HepG2 (cell line): ENCODE results near the gene TMEM167B. TPM values are rescaled to one million over a fixed set of nuclear protein-coding genes. Genes with fewer than 3 reads are reported as not detected.

Source experiments
- NFKB2 ChIP-seq: sonication (generic); formaldehyde crosslinking; IDR thresholded peaks from 2 replicates; pipeline ENCODE4 v1.4.0; 2020; ENCODE audit warnings: missing genetic modification reagents, borderline replicate concordance
- RAD21 ChIP-seq: fragments of 450-650 bp; formaldehyde crosslinking; IDR thresholded peaks from 2 replicates; pipeline ENCODE4 v1.5.0; 2020; ENCODE audit warnings: mild to moderate bottlenecking
- RAD51 ChIP-seq: fragments of 450-650 bp; IDR thresholded peaks from 2 replicates; pipeline ENCODE4 v1.6.1; 2016; ENCODE audit warnings: borderline replicate concordance
- SKI ChIP-seq: fragments of 450-650 bp; IDR thresholded peaks from one replicate; pipeline ENCODE4 v1.6.1; 2018; ENCODE audit warnings: mild to moderate bottlenecking; ENCODE audit not compliant: partially characterized antibody
- SNRNP70 ChIP-seq: fragments of 200-400 bp; formaldehyde crosslinking; IDR thresholded peaks from 2 replicates; pipeline ENCODE4 v1.6.1; 2017; ENCODE audit warnings: mild to moderate bottlenecking, low read depth, low read length, moderate library complexity
- SP4 ChIP-seq: sonication (generic); formaldehyde crosslinking; IDR thresholded peaks from 2 replicates; pipeline ENCODE4 v1.8.1; 2023; ENCODE audit warnings: mild to moderate bottlenecking, missing genetic modification reagents
- ZBTB39 ChIP-seq: sonication (generic); formaldehyde crosslinking; IDR thresholded peaks from 2 replicates; pipeline ENCODE4 v1.5.0; 2020; ENCODE audit warnings: missing genetic modification reagents
- ZNF253 ChIP-seq: sonication (generic); formaldehyde crosslinking; IDR thresholded peaks from 2 replicates; pipeline ENCODE4 v1.8.0; 2022; ENCODE audit warnings: mild to moderate bottlenecking, missing genetic modification reagents, borderline replicate concordance
- ZNF282 ChIP-seq: fragments of 450-650 bp; IDR thresholded peaks from 2 replicates; pipeline ENCODE4 v1.6.1; 2018; ENCODE audit not compliant: partially characterized antibody
- ZNF503 ChIP-seq: sonication (generic); formaldehyde crosslinking; IDR thresholded peaks from 2 replicates; pipeline ENCODE4 v1.4.0; 2020; ENCODE audit warnings: missing genetic modification reagents
- ZNF543 ChIP-seq: sonication (generic); formaldehyde crosslinking; IDR thresholded peaks from 2 replicates; pipeline ENCODE4 v1.4.0; 2020; ENCODE audit warnings: mild to moderate bottlenecking, missing genetic modification reagents
- ZNF646 ChIP-seq: sonication (generic); formaldehyde crosslinking; IDR thresholded peaks from 2 replicates; pipeline ENCODE4 v1.9.0; 2021; ENCODE audit warnings: mild to moderate bottlenecking, missing genetic modification reagents
- ZNF652 ChIP-seq: IDR thresholded peaks from 2 replicates; pipeline ENCODE4 v1.6.1; 2016; ENCODE audit warnings: low read depth, borderline replicate concordance
- ZNF841 ChIP-seq: sonication (generic); formaldehyde crosslinking; IDR thresholded peaks from 2 replicates; pipeline ENCODE4 v1.8.1; 2023; ENCODE audit warnings: missing genetic modification reagents, borderline replicate concordance
- polyA plus RNA-seq, 8 experiments: library from polyadenylated mRNA; depleted of rRNA in 3 of 8; stranded (reverse) in 7 of 8; unstranded in 1 of 8; fragments of >200 nt; fragmentation: Illumina TruSeq in 4 of 8; extraction: Trizol in 4 of 8; gene quantifications; 2 replicates each; pipeline versions ENCODE4 v1.2.1 to v1.2.3, GENCODE V29; 2011 to 2016; ENCODE audit warnings: low read depth in 4 of 8, missing spikeins in 1 of 8, mixed read lengths in 1 of 8; ENCODE audit not compliant: insufficient read depth in 1 of 8
- total RNA-seq, 5 experiments: library from RNA; depleted of rRNA; stranded (reverse); fragments of >200 nt; fragmentation: Illumina TruSeq; extraction: Trizol; gene quantifications; 2 replicates each; pipeline ENCODE4 v1.2.3, GENCODE V29; 2016; ENCODE audit warnings: low read depth in 1 of 5
- TF ChIP-seq, protein P1 (sequence below): sonication (generic); formaldehyde crosslinking; IDR thresholded peaks from 2 replicates; pipeline ENCODE4 v1.4.0; 2020; ENCODE audit warnings: missing genetic modification reagents

TMEM167B gene
- total and polyA plus RNA-seq, 2 of the 13 experiments (the other 11 are each of a cell fraction or from before 2014, with no cell fraction given): 9.5 to 22.4 TPM

GRCh38 chr1:109075531-109076490 is 14.8 kb upstream of the TMEM167B start, which contains the start of gene TAF13 (continued):
- no peak for TF ChIP-seq SNRNP70
- TF ChIP-seq ZNF503 (CRISPR knock-in tag): no peak
- TF ChIP-seq SKI: no peak
- TF ChIP-seq ZNF652 (CRISPR knock-in tag): peak; percentile 14; the same call in 1 of the 2 replicates
- no peak for TF ChIP-seq ZNF841 (CRISPR knock-in tag)
- no peak for TF ChIP-seq ZNF282
- TF ChIP-seq ZBTB39 (CRISPR knock-in tag): no peak
- TF ChIP-seq ZNF543: no peak
- no peak for TF ChIP-seq RAD51
- TF ChIP-seq RAD21 (CRISPR knock-in tag): peak; percentile 9; the same call in 1 of the 2 replicates
- no peak; the same call in 1 of the 2 replicates for TF ChIP-seq NFKB2 (CRISPR knock-in tag)
- TF ChIP-seq ZNF253 (CRISPR knock-in tag): no peak
- no peak for TF ChIP-seq ZNF646 (CRISPR knock-in tag)
- TF ChIP-seq SP4: peak; percentile 20; the same call in 1 of the 2 replicates
- TF ChIP-seq, protein P1, sequence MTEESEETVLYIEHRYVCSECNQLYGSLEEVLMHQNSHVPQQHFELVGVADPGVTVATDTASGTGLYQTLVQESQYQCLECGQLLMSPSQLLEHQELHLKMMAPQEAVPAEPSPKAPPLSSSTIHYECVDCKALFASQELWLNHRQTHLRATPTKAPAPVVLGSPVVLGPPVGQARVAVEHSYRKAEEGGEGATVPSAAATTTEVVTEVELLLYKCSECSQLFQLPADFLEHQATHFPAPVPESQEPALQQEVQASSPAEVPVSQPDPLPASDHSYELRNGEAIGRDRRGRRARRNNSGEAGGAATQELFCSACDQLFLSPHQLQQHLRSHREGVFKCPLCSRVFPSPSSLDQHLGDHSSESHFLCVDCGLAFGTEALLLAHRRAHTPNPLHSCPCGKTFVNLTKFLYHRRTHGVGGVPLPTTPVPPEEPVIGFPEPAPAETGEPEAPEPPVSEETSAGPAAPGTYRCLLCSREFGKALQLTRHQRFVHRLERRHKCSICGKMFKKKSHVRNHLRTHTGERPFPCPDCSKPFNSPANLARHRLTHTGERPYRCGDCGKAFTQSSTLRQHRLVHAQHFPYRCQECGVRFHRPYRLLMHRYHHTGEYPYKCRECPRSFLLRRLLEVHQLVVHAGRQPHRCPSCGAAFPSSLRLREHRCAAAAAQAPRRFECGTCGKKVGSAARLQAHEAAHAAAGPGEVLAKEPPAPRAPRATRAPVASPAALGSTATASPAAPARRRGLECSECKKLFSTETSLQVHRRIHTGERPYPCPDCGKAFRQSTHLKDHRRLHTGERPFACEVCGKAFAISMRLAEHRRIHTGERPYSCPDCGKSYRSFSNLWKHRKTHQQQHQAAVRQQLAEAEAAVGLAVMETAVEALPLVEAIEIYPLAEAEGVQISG (CRISPR knock-in tag): peak; percentile 97
